GM23338 (cell line): ENCODE measurements around the gene SRGAP1. TPM values are rescaled to one million over a fixed set of nuclear protein-coding genes. Genes with fewer than 3 reads are reported as not detected.

Experiments
- ATAC-seq: fragments of 200-7000 bp; cut with Tn5 transposase; 3 replicates; pipeline ENCODE4 v1.9.1; 2020
- DNase-seq: peaks from one replicate; pipeline ENCODE4 v3.0.0-alpha.2; 2015; ENCODE audit warnings: low spot score
- H2AFZ ChIP-seq: fragments of 200-600 bp; sonication (generic); 2 replicates; pipeline ENCODE4 v1.8.0; 2016; ENCODE audit warnings: antibody characterized with exemption, mild to moderate bottlenecking, moderate library complexity
- H3F3A ChIP-seq: fragments of 200-600 bp; sonication (generic); replicated peaks from 2 replicates; pipeline ENCODE4 v1.8.0; 2017; ENCODE audit warnings: antibody characterized with exemption, mixed run types, low read depth
- H3K27ac ChIP-seq: fragments of 200-600 bp; sonication (generic); 2 replicates; pipeline ENCODE4 v1.6.1; 2016; ENCODE audit warnings: low read depth
- H3K27me3 ChIP-seq: fragments of 200-600 bp; sonication (generic); 2 replicates; pipeline ENCODE4 v1.8.0; 2016; ENCODE audit warnings: mild to moderate bottlenecking, mixed run types, moderate library complexity; ENCODE audit not compliant: insufficient read depth
- H3K36me3 ChIP-seq: fragments of 200-600 bp; sonication (generic); 2 replicates; pipeline ENCODE4 v1.8.0; 2016; ENCODE audit warnings: mild to moderate bottlenecking; ENCODE audit not compliant: insufficient read depth
- H3K4me1 ChIP-seq: fragments of 200-600 bp; sonication (generic); 2 replicates; pipeline ENCODE4 v1.8.0; 2016; ENCODE audit warnings: mild to moderate bottlenecking, moderate library complexity; ENCODE audit not compliant: insufficient read depth
- H3K4me2 ChIP-seq: fragments of 200-600 bp; sonication (generic); 2 replicates; pipeline ENCODE4 v1.7.1; 2017; ENCODE audit warnings: mixed run types
- H3K4me3 ChIP-seq: fragments of 200-600 bp; sonication (generic); 2 replicates; pipeline ENCODE4 v1.6.1; 2016; ENCODE audit warnings: mixed run types
- H3K79me2 ChIP-seq: fragments of 200-600 bp; sonication (generic); replicated peaks from 2 replicates; pipeline ENCODE4 v1.8.0; 2017; ENCODE audit warnings: mild to moderate bottlenecking; ENCODE audit not compliant: insufficient read depth
- H3K9me2 ChIP-seq: fragments of 200-600 bp; sonication (generic); 2 replicates; pipeline ENCODE4 v1.8.0; 2017; ENCODE audit not compliant: insufficient read depth
- H4K20me1 ChIP-seq: fragments of 200-600 bp; sonication (generic); replicated peaks from 2 replicates; pipeline ENCODE4 v1.8.0; 2017; ENCODE audit warnings: mild to moderate bottlenecking; ENCODE audit not compliant: insufficient read depth
- H3K27ac Mint-ChIP-seq: 2 replicates; pipeline ENCODE4 v1.8.0; 2020; ENCODE audit warnings: inconsistent platforms, mild to moderate bottlenecking, moderate library complexity, mixed read lengths
- H3K27me3 Mint-ChIP-seq: 3 replicates; pipeline ENCODE4 v1.8.0; 2022; ENCODE audit warnings: low read depth, mild to moderate bottlenecking, moderate library complexity, mixed read lengths, inconsistent platforms; ENCODE audit not compliant: insufficient read depth, poor library complexity
- H3K36me3 Mint-ChIP-seq: 3 replicates; pipeline ENCODE4 v1.8.0; 2021; ENCODE audit warnings: low read depth, mild to moderate bottlenecking, inconsistent platforms, moderate library complexity, mixed read lengths
- H3K4me1 Mint-ChIP-seq: 3 replicates; pipeline ENCODE4 v1.8.0; 2020; ENCODE audit warnings: mild to moderate bottlenecking, inconsistent platforms, mixed read lengths
- H3K4me3 Mint-ChIP-seq: 3 replicates; pipeline ENCODE4 v1.8.0; 2021; ENCODE audit warnings: moderate library complexity, mild to moderate bottlenecking, inconsistent platforms, mixed read lengths
- H3K9me3 Mint-ChIP-seq: 3 replicates; pipeline ENCODE4 v1.8.0; 2020; ENCODE audit warnings: moderate library complexity, mild to moderate bottlenecking, inconsistent platforms, mixed read lengths
- CREB1 ChIP-seq: fragments of 250-450 bp; sonication (Bioruptor Pico); IDR thresholded peaks from 2 replicates; pipeline ENCODE4 v1.5.0; 2020; ENCODE audit warnings: low read depth, mild to moderate bottlenecking, moderate library complexity
- EZH2 ChIP-seq: fragments of 200-600 bp; sonication (generic); IDR thresholded peaks from one replicate; pipeline ENCODE4 v1.8.0; 2017; ENCODE audit warnings: antibody characterized with exemption, mild to moderate bottlenecking, low read depth; ENCODE audit not compliant: unreplicated experiment
- EZH2phosphoT487 ChIP-seq: fragments of 200-600 bp; sonication (generic); IDR thresholded peaks from one replicate; pipeline ENCODE4 v1.8.1; 2018; ENCODE audit warnings: antibody characterized with exemption; ENCODE audit not compliant: unreplicated experiment
- JUNB ChIP-seq: IDR thresholded peaks from one replicate; pipeline ENCODE4 v1.6.1; 2016; ENCODE audit warnings: antibody characterized with exemption; ENCODE audit not compliant: unreplicated experiment
- NANOG ChIP-seq: IDR thresholded peaks from 2 replicates; pipeline ENCODE4 v1.6.1; 2016; ENCODE audit warnings: antibody characterized with exemption, borderline replicate concordance
- POLR2AphosphoS5 ChIP-seq: IDR thresholded peaks from 2 replicates; pipeline ENCODE4 v1.6.1; 2016; ENCODE audit warnings: antibody characterized with exemption, low read depth
- STAT1 ChIP-seq: IDR thresholded peaks from one replicate; pipeline ENCODE4 v1.6.1; 2016; ENCODE audit warnings: antibody characterized with exemption; ENCODE audit not compliant: unreplicated experiment
- ZNF114 ChIP-seq: fragments of 250-450 bp; sonication (Bioruptor Pico); IDR thresholded peaks from 2 replicates; pipeline ENCODE4 v1.5.0; 2020; ENCODE audit warnings: mild to moderate bottlenecking, moderate library complexity
- ZNF331 ChIP-seq: fragments of 250-450 bp; sonication (Bioruptor Pico); IDR thresholded peaks from 2 replicates; pipeline ENCODE4 v1.5.0; 2020; ENCODE audit warnings: low read depth, mild to moderate bottlenecking, moderate library complexity
- polyA plus RNA-seq: library from polyadenylated mRNA; unstranded; fragments of >200 nt; fragmentation: Nextera tagmentation; extraction: Ambion mirVana; gene quantifications from 2 replicates; pipeline ENCODE4 v1.2.1, GENCODE V29; 2016
- total RNA-seq: library from RNA; depleted of rRNA; stranded (reverse); fragments of >200 nt; shearing (Covaris generic); gene quantifications from 2 replicates; pipeline ENCODE4 v1.2.3, GENCODE V29; 2014
- TF ChIP-seq, protein P1 (sequence below), 2 experiments: fragments of 200-600 bp in 1 of 2; sonication (generic) in 1 of 2; conservative IDR thresholded peaks; 2 replicates each; pipeline versions ENCODE4 v1.5.1 to v1.6.1; 2016 to 2017; ENCODE audit warnings: antibody characterized with exemption in 2 of 2, low read depth in 2 of 2, mild to moderate bottlenecking in 2 of 2, moderate library complexity in 1 of 2
- TF ChIP-seq, protein P2 (sequence below): fragments of 250-450 bp; sonication (Bioruptor Pico); IDR thresholded peaks from 2 replicates; pipeline ENCODE4 v1.5.0; 2020; ENCODE audit warnings: mild to moderate bottlenecking, moderate library complexity
- TF ChIP-seq, protein P3 (sequence below): IDR thresholded peaks from one replicate; pipeline ENCODE4 v1.6.1; 2018; ENCODE audit warnings: antibody characterized with exemption; ENCODE audit not compliant: unreplicated experiment

The SRGAP1 gene
- total and polyA plus RNA-seq, 2 experiments from 2014 or later: 6.1 to 8.1 TPM

DNA sequence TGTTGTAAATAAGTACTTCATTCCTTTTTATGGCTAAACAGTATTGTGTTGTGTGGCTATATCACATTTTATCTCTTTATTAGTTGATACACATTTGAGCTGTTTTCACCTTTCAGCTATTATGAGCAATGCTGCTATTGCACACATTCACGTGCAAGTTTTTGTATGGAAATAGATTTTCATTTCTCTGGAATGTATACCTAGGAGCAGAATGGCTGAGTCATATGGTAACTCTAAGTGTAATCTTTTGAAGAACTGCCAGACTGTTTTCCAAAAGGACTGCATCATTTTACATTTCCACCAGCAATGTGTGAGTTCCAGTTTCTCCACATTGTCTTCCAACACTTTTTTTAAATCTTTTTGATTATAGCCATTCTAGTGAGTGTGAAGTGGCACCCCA, 134.0 kb downstream of the SRGAP1 start (continued):
- TF ChIP-seq, protein P1, sequence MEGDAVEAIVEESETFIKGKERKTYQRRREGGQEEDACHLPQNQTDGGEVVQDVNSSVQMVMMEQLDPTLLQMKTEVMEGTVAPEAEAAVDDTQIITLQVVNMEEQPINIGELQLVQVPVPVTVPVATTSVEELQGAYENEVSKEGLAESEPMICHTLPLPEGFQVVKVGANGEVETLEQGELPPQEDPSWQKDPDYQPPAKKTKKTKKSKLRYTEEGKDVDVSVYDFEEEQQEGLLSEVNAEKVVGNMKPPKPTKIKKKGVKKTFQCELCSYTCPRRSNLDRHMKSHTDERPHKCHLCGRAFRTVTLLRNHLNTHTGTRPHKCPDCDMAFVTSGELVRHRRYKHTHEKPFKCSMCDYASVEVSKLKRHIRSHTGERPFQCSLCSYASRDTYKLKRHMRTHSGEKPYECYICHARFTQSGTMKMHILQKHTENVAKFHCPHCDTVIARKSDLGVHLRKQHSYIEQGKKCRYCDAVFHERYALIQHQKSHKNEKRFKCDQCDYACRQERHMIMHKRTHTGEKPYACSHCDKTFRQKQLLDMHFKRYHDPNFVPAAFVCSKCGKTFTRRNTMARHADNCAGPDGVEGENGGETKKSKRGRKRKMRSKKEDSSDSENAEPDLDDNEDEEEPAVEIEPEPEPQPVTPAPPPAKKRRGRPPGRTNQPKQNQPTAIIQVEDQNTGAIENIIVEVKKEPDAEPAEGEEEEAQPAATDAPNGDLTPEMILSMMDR (conservative IDR thresholded peaks at IDR 0.05; ENCODE audit: low read depth in 2 of 2): no peak

DNA sequence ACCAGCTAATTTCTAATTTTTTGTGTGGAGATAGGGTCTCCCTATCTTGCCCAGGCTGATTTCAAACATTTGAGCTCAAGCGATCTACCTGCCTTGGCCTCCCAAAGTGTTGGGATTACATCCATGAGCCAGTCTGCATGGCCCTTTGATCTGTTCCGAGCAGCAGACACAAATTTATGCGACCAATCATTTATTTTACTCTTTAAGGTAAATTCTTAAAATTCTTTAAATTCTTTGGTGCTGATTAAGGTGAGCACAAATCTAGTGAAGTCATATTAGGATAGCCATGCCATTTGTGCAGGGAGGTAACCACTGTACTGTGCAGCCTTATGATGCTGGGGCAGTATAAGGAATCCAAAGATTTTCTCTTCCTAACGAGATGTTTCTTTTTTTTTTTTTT, 135.7 kb downstream of the SRGAP1 start:
- Histone ChIP-seq H3K4me1 (no peaks in the 10 kb centered on the region; the same call in 1 of the 2 replicates), H3K4me3 (no peak overlapping the region), H3K9me2 (no peaks in the 10 kb centered on the region), H2AFZ (no peak overlapping the region), H3K36me3 (no peaks in the 10 kb centered on the region), H4K20me1 (no peaks in the 10 kb centered on the region), H3K27ac (no peak overlapping the region), H3K27me3 (no peaks in the 10 kb centered on the region), H3K4me2 (no peak overlapping the region), H3K79me2 (no peaks in the 10 kb centered on the region), H3F3A (no peaks in the 10 kb centered on the region)
- Mint-ChIP-seq H3K4me1 (peaks cover 23% of the 10 kb centered on the region; the same call in 2 of the 3 replicates), H3K9me3 (no peaks in the 10 kb centered on the region), H3K4me3 (no peak overlapping the region), H3K27me3 (peaks cover under 1% of the 10 kb centered on the region), H3K27ac (no peak overlapping the region), H3K36me3 (no peaks in the 10 kb centered on the region)
- DNase-seq: peak; percentile 49
- no peak for ATAC-seq
- TF ChIP-seq STAT1 (no peak), EZH2phosphoT487 (no peak), ZNF114 (no peak), POLR2AphosphoS5 (no peak), ZNF331 (no peak), NANOG (no peak), EZH2 (no peak), JUNB (no peak), CREB1 (CRISPR knock-in tag) (no peak)
- TF ChIP-seq, protein P2, sequence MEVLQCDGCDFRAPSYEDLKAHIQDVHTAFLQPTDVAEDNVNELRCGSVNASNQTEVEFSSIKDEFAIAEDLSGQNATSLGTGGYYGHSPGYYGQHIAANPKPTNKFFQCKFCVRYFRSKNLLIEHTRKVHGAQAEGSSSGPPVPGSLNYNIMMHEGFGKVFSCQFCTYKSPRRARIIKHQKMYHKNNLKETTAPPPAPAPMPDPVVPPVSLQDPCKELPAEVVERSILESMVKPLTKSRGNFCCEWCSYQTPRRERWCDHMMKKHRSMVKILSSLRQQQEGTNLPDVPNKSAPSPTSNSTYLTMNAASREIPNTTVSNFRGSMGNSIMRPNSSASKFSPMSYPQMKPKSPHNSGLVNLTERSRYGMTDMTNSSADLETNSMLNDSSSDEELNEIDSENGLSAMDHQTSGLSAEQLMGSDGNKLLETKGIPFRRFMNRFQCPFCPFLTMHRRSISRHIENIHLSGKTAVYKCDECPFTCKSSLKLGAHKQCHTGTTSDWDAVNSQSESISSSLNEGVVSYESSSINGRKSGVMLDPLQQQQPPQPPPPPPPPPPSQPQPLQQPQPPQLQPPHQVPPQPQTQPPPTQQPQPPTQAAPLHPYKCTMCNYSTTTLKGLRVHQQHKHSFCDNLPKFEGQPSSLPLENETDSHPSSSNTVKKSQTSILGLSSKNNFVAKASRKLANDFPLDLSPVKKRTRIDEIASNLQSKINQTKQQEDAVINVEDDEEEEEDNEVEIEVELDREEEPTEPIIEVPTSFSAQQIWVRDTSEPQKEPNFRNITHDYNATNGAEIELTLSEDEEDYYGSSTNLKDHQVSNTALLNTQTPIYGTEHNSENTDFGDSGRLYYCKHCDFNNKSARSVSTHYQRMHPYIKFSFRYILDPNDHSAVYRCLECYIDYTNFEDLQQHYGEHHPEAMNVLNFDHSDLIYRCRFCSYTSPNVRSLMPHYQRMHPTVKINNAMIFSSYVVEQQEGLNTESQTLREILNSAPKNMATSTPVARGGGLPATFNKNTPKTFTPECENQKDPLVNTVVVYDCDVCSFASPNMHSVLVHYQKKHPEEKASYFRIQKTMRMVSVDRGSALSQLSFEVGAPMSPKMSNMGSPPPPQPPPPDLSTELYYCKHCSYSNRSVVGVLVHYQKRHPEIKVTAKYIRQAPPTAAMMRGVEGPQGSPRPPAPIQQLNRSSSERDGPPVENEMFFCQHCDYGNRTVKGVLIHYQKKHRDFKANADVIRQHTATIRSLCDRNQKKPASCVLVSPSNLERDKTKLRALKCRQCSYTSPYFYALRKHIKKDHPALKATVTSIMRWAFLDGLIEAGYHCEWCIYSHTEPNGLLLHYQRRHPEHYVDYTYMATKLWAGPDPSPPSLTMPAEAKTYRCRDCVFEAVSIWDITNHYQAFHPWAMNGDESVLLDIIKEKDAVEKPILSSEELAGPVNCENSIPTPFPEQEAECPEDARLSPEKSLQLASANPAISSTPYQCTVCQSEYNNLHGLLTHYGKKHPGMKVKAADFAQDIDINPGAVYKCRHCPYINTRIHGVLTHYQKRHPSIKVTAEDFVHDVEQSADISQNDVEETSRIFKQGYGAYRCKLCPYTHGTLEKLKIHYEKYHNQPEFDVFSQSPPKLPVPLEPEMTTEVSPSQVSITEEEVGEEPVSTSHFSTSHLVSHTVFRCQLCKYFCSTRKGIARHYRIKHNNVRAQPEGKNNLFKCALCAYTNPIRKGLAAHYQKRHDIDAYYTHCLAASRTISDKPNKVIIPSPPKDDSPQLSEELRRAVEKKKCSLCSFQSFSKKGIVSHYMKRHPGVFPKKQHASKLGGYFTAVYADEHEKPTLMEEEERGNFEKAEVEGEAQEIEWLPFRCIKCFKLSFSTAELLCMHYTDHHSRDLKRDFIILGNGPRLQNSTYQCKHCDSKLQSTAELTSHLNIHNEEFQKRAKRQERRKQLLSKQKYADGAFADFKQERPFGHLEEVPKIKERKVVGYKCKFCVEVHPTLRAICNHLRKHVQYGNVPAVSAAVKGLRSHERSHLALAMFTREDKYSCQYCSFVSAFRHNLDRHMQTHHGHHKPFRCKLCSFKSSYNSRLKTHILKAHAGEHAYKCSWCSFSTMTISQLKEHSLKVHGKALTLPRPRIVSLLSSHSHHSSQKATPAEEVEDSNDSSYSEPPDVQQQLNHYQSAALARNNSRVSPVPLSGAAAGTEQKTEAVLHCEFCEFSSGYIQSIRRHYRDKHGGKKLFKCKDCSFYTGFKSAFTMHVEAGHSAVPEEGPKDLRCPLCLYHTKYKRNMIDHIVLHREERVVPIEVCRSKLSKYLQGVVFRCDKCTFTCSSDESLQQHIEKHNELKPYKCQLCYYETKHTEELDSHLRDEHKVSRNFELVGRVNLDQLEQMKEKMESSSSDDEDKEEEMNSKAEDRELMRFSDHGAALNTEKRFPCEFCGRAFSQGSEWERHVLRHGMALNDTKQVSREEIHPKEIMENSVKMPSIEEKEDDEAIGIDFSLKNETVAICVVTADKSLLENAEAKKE (CRISPR knock-in tag): no peak
- TF ChIP-seq, protein P1 (conservative IDR thresholded peaks at IDR 0.05; ENCODE audit: low read depth in 2 of 2): no peak
- TF ChIP-seq, protein P3, sequence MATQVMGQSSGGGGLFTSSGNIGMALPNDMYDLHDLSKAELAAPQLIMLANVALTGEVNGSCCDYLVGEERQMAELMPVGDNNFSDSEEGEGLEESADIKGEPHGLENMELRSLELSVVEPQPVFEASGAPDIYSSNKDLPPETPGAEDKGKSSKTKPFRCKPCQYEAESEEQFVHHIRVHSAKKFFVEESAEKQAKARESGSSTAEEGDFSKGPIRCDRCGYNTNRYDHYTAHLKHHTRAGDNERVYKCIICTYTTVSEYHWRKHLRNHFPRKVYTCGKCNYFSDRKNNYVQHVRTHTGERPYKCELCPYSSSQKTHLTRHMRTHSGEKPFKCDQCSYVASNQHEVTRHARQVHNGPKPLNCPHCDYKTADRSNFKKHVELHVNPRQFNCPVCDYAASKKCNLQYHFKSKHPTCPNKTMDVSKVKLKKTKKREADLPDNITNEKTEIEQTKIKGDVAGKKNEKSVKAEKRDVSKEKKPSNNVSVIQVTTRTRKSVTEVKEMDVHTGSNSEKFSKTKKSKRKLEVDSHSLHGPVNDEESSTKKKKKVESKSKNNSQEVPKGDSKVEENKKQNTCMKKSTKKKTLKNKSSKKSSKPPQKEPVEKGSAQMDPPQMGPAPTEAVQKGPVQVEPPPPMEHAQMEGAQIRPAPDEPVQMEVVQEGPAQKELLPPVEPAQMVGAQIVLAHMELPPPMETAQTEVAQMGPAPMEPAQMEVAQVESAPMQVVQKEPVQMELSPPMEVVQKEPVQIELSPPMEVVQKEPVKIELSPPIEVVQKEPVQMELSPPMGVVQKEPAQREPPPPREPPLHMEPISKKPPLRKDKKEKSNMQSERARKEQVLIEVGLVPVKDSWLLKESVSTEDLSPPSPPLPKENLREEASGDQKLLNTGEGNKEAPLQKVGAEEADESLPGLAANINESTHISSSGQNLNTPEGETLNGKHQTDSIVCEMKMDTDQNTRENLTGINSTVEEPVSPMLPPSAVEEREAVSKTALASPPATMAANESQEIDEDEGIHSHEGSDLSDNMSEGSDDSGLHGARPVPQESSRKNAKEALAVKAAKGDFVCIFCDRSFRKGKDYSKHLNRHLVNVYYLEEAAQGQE: no peak
